VCaP (cell line): ENCODE measurements around the gene TM4SF4.
"Not testable (repeated sequence)": the region's sequence is repeated elsewhere in the genome, so short reads cannot be mapped to it uniquely, and the experiment has no call there.

Experiments used
- H3K27ac ChIP-seq: fragments of 450-650 bp; 2 replicates; pipeline ENCODE4 v1.5.1; 2017
- CTCF ChIP-seq: fragments of 450-650 bp; conservative IDR thresholded peaks from 2 replicates; pipeline ENCODE4 v1.5.1; 2017; ENCODE audit warnings: mild to moderate bottlenecking, moderate library complexity

TM4SF4 gene

GRCh38 chr3:149437286-149437685 lies 37.2 kb upstream of the TM4SF4 start:
- no peak for TF ChIP-seq CTCF
- no peak overlapping the region for H3K27ac ChIP-seq

GRCh38 chr3:149437710-149438109 lies 36.8 kb upstream of the TM4SF4 start:
- TF ChIP-seq CTCF = no peak
- no peak overlapping the region for H3K27ac ChIP-seq

- TF ChIP-seq CTCF = no peak
- H3K27ac ChIP-seq = no peak overlapping the region
These were observed 35.5 kb upstream of the TM4SF4 start for GRCh38 chr3:149438981-149439380.

GRCh38 chr3:149441642-149442041 lies 32.9 kb upstream of the TM4SF4 start:
- TF ChIP-seq CTCF = no peak
- no peak overlapping the region for H3K27ac ChIP-seq

- no peak overlapping the region for H3K27ac ChIP-seq
- no peak for TF ChIP-seq CTCF
These were observed 32.5 kb upstream of the TM4SF4 start for GRCh38 chr3:149442043-149442442.

GRCh38 chr3:149442851-149443544 lies 31.5 kb upstream of the TM4SF4 start:
- H3K27ac ChIP-seq = no peak overlapping the region
- TF ChIP-seq CTCF = no peak

- H3K27ac ChIP-seq = no peak overlapping the region
- no peak for TF ChIP-seq CTCF
These were observed 31.0 kb upstream of the TM4SF4 start for GRCh38 chr3:149443545-149443912.

GRCh38 chr3:149444867-149445266 lies 29.6 kb upstream of the TM4SF4 start:
- H3K27ac ChIP-seq = not testable (repeated sequence)
